GM19043 (cell line): Measurements from ENCODE around the gene MYO1F.

ENCODE experiments used
- ATAC-seq: cut with Tn5 transposase; IDR thresholded peaks from one replicate; pipeline ENCODE4 v1.9.1; 2021; ENCODE audit warnings: low read depth; ENCODE audit not compliant: unreplicated experiment

The MYO1F gene

GRCh38 chr19:8499048-8499833 lies 78.0 kb downstream of the MYO1F start:
- no peak for ATAC-seq

- ATAC-seq: no peak
These were observed 78.9 kb downstream of the MYO1F start for GRCh38 chr19:8498295-8498694.

- ATAC-seq: no peak
These were observed 83.1 kb downstream of the MYO1F start for GRCh38 chr19:8494158-8494557.

- ATAC-seq: no peak
These were observed 85.7 kb downstream of the MYO1F start for GRCh38 chr19:8491574-8491973.

GRCh38 chr19:8490873-8491272 lies 86.4 kb downstream of the MYO1F start:
- no peak for ATAC-seq

- no peak for ATAC-seq
These were observed 86.9 kb downstream of the MYO1F start for GRCh38 chr19:8490395-8490760.

GRCh38 chr19:8489561-8490394 lies 87.5 kb downstream of the MYO1F start:
- no peak for ATAC-seq

GRCh38 chr19:8488365-8488764 lies 88.9 kb downstream of the MYO1F start:
- ATAC-seq: no peak

- ATAC-seq: no peak
These were observed 89.9 kb downstream of the MYO1F start for GRCh38 chr19:8487137-8487851.

GRCh38 chr19:8486661-8487136 lies 90.5 kb downstream of the MYO1F start:
- no peak for ATAC-seq

GRCh38 chr19:8485561-8486371 lies 91.5 kb downstream of the MYO1F start:
- ATAC-seq: no peak

- no peak for ATAC-seq
These were observed 92.8 kb downstream of the MYO1F start for GRCh38 chr19:8484331-8484894.

- ATAC-seq: no peak
These were observed 94.1 kb downstream of the MYO1F start for GRCh38 chr19:8483165-8483564.

GRCh38 chr19:8482696-8483095 lies 94.5 kb downstream of the MYO1F start:
- ATAC-seq: no peak

GRCh38 chr19:8481616-8482015 lies 95.6 kb downstream of the MYO1F start:
- no peak for ATAC-seq

GRCh38 chr19:8481201-8481600 lies 96.0 kb downstream of the MYO1F start:
- no peak for ATAC-seq

- ATAC-seq: no peak
These were observed 98.6 kb downstream of the MYO1F start for GRCh38 chr19:8478598-8478997.

GRCh38 chr19:8477889-8478288 lies 99.4 kb downstream of the MYO1F start:
- no peak for ATAC-seq

GRCh38 chr19:8476524-8476923 lies 100.7 kb downstream of the MYO1F start:
- ATAC-seq: no peak

GRCh38 chr19:8475005-8475404 lies 102.2 kb downstream of the MYO1F start:
- ATAC-seq: no peak
